ENCODE data around the gene XCL2. TPM values are rescaled to one million over a fixed set of nuclear protein-coding genes. Genes with fewer than 3 reads are reported as not detected.
"Not testable (repeated sequence)": the region's sequence is repeated elsewhere in the genome, so short reads cannot be mapped to it uniquely, and the experiment has no call there.

Gene XCL2
- polyA plus RNA-seq (2012; rRNA removed): not detected in 2 replicates
- not detected in 2 replicates for polyA plus RNA-seq (2012; cell fraction: cytosol; rRNA removed)
- polyA plus RNA-seq (2012; cell fraction: nucleus; rRNA removed): not detected in 2 replicates

- H3K27me3 ChIP-seq (ENCODE audit: insufficient read depth); H3K9ac ChIP-seq; H4K20me1 ChIP-seq (ENCODE audit: insufficient read depth); CTCF ChIA-PET; H3K4me3 ChIP-seq (ENCODE audit: low read depth in 2 of 2, low read length in 1 of 2); H3K4me1 ChIP-seq (ENCODE audit: control insufficient read depth in 1 of 2, insufficient read depth in 2 of 2, low read depth in 1 of 2, low read length in 1 of 2); H2AFZ ChIP-seq (ENCODE audit: low read depth); H3K27ac ChIP-seq (ENCODE audit: low read depth in 2 of 2, low read length in 1 of 2); H3K9me3 ChIP-seq; H3K36me3 ChIP-seq (replicated peaks in 1 of 2; ENCODE audit: control insufficient read depth in 1 of 2, insufficient read depth in 2 of 2, low read length in 1 of 2); H3K79me2 ChIP-seq (ENCODE audit: insufficient read depth); H3K9me2 ChIP-seq; H3F3A ChIP-seq (replicated peaks; ENCODE audit: insufficient read depth); POLR2A ChIA-PET; DNase-seq; H3K4me2 ChIP-seq: not testable (repeated sequence)
- WGBS (ENCODE audit: low lambda C conversion rate): 71% methylated on average over 6 of the region's 8 CpGs
Measured at GRCh38 chr1:168543840-168544498, at the start of gene XCL2. Gene XCL2 (minus strand): TSS chr1:168543997. CDS start chr1:168543964, 33 bp downstream.

- DNase-seq: no peak
Measured at GRCh38 chr1:168591641-168592250, 47.9 kb upstream of the XCL2 start.

More at GRCh38 chr1:168591641-168592250, 47.9 kb upstream of the XCL2 start:
- Histone ChIP-seq H3K79me2 (ENCODE audit: insufficient read depth) (no peaks in the 10 kb centered on the region), H2AFZ (ENCODE audit: low read depth) (no peak overlapping the region), H3K4me1 (ENCODE audit: control insufficient read depth in 1 of 2, insufficient read depth in 2 of 2, low read depth in 1 of 2, low read length in 1 of 2) (no peaks in the 10 kb centered on the region), H3K27ac (ENCODE audit: low read depth in 2 of 2, low read length in 1 of 2) (no peak overlapping the region), H3K9me2 (no peaks in the 10 kb centered on the region), H3K36me3 (replicated peaks in 1 of 2; ENCODE audit: control insufficient read depth in 1 of 2, insufficient read depth in 2 of 2, low read length in 1 of 2) (no peaks in the 10 kb centered on the region), H4K20me1 (ENCODE audit: insufficient read depth) (no peaks in the 10 kb centered on the region), H3K4me3 (ENCODE audit: low read depth in 2 of 2, low read length in 1 of 2) (no peak overlapping the region), H3F3A (replicated peaks; ENCODE audit: insufficient read depth) (no peaks in the 10 kb centered on the region), H3K9ac (no peak overlapping the region), H3K9me3 (no peaks in the 10 kb centered on the region), H3K4me2 (no peak overlapping the region), H3K27me3 (ENCODE audit: insufficient read depth) (no peaks in the 10 kb centered on the region)
- no peak for TF ChIP-seq REST (IDR thresholded peaks at IDR 0.05; ENCODE audit: low read depth, low read length)
- no peak for TF ChIP-seq YY1 (IDR thresholded peaks at IDR 0.05; ENCODE audit: low read depth)
- no peak for TF ChIP-seq NRF1 (IDR thresholded peaks at IDR 0.05; ENCODE audit: low read depth, low read length)
- TF ChIP-seq GABPA (IDR thresholded peaks at IDR 0.05; ENCODE audit: low read depth): no peak
- TF ChIP-seq MAX (IDR thresholded peaks at IDR 0.05; ENCODE audit: low read depth): no peak
- TF ChIP-seq EZH2phosphoT487 (IDR thresholded peaks at IDR 0.05; ENCODE audit: borderline replicate concordance, low read depth): no peak
- no peak for TF ChIP-seq SMC3 (IDR thresholded peaks at IDR 0.05; ENCODE audit: low read depth, low read length)
- no peak for TF ChIP-seq ELF1 (IDR thresholded peaks at IDR 0.05)
- TF ChIP-seq RCOR1 (IDR thresholded peaks at IDR 0.05; ENCODE audit: low read length): no peak
- TF ChIP-seq RFX5 (IDR thresholded peaks at IDR 0.05; ENCODE audit: low read length): no peak
- TF ChIP-seq GATA2 (CRISPR knock-in tag; IDR thresholded peaks at IDR 0.05): no peak
- no peak for TF ChIP-seq SIN3A (IDR thresholded peaks at IDR 0.05; ENCODE audit: borderline replicate concordance, low read depth, low read length)
- POLR2A ChIA-PET: no interaction called here
- 74% methylated on average over 2 of the region's 2 CpGs for WGBS (ENCODE audit: low lambda C conversion rate)
- CTCF ChIA-PET: interaction anchor here (3.3 kb wide), 1 partner anchor 12 kb away, joined by 12 read pairs; no protein-coding TSS in a partner anchor
